Measurements from ENCODE around the gene RBMS2.
A peak's percentile ranks its signal among the peaks of the same experiment; 100 is the strongest.
"Not testable (repeated sequence)": the region's sequence is repeated elsewhere in the genome, so short reads cannot be mapped to it uniquely, and the experiment has no call there.

Gene RBMS2

DNA sequence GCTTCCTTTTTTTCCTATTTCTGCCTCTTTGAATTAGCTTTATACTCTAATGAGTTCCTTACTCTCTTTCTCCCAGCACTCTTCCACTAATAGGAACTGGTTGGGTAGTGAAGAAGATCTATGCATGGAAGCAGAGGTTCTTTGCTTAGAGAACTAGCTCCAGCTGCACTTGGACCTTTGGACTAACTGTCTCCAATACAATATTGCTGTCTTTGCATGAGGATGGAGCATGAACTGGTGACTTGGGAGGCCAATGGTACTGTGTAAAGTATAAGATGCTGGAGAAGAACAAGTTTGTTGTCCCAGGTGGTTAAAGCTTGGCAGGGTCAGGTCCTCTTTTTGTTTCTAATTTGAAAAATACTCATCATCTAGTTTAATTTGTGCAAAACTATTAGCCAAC, 31.3 kb upstream of the RBMS2 start:
- Histone ChIP-seq H3K79me2 (ENCODE audit: control insufficient read depth, insufficient read depth, low read length, unreplicated experiment) (no peaks in the 10 kb centered on the region), H3K27me3 (ENCODE audit: insufficient read depth, low read length) (peaks cover 19% of the 10 kb centered on the region), H2AFZ (ENCODE audit: low read length, unreplicated experiment) (no peak overlapping the region), H3K4me3 (ENCODE audit: low read depth, low read length) (no peak overlapping the region), H3K27ac (ENCODE audit: low read depth, low read length) (no peak overlapping the region), H3K36me3 (ENCODE audit: insufficient read depth, low read length) (no peaks in the 10 kb centered on the region), H3K4me1 (ENCODE audit: control insufficient read depth, insufficient read depth, low read length, unreplicated experiment) (no peaks in the 10 kb centered on the region)

DNA sequence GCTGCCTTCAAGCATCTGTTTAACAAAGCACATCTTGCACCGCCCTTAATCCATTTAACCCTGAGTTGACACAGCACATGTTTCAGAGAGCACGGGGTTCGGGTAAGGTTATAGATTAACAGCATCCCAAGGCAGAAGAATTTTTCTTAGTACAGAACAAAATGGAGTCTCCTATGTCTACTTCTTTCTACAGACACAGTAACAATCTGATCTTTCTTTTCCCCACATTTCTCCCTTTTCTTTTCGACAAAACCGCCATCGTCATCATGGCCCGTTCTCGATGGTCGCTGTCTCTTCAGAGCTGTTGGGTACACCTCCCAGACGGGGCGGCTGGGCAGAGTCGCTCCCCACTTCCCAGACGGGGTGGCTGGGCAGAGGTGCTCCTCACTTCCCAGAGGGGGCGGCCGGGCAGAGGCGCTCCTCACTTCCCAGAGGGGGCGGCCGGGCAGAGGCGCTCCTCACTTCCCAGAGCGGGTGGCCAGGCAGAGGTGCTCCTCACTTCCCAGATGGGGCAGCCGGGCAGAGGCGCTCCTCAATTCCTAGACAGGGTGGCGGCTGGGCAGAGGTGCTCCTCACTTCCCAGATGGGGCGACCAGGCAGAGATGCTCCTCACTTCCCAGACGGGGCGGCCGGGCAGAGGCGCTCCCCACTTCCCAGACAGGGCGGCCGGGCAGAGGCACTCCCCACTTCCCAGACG, 28.1 kb upstream of the RBMS2 start:
- not testable (repeated sequence) for H3K27ac ChIP-seq (ENCODE audit: low read depth, low read length); H3K79me2 ChIP-seq (ENCODE audit: control insufficient read depth, insufficient read depth, low read length, unreplicated experiment); H3K4me3 ChIP-seq (ENCODE audit: low read depth, low read length); H3K36me3 ChIP-seq (ENCODE audit: insufficient read depth, low read length); H3K4me1 ChIP-seq (ENCODE audit: control insufficient read depth, insufficient read depth, low read length, unreplicated experiment); H2AFZ ChIP-seq (ENCODE audit: low read length, unreplicated experiment)
- peaks cover 19% of the 10 kb centered on the region for H3K27me3 ChIP-seq (ENCODE audit: insufficient read depth, low read length)

DNA sequence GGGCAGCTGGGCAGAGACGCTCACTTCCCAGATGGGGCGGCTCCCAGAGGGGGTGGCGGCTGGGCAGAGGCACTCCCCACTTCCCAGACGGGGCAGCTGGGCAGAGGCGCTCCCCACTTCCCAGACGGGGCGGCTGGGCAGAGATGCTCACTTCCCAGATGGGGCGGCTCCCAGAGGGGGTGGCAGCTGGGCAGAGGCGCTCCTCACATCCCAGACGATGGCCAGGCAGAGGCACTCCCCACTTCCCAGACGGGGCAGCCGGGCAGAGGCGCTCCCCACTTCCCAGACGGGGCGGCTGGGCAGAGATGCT, 27.6 kb upstream of the RBMS2 start:
- H3K4me3 ChIP-seq (ENCODE audit: low read depth, low read length); H3K36me3 ChIP-seq (ENCODE audit: insufficient read depth, low read length); H3K4me1 ChIP-seq (ENCODE audit: control insufficient read depth, insufficient read depth, low read length, unreplicated experiment); H3K27ac ChIP-seq (ENCODE audit: low read depth, low read length); H2AFZ ChIP-seq (ENCODE audit: low read length, unreplicated experiment); H3K79me2 ChIP-seq (ENCODE audit: control insufficient read depth, insufficient read depth, low read length, unreplicated experiment): not testable (repeated sequence)
- peaks cover 19% of the 10 kb centered on the region for H3K27me3 ChIP-seq (ENCODE audit: insufficient read depth, low read length)

DNA sequence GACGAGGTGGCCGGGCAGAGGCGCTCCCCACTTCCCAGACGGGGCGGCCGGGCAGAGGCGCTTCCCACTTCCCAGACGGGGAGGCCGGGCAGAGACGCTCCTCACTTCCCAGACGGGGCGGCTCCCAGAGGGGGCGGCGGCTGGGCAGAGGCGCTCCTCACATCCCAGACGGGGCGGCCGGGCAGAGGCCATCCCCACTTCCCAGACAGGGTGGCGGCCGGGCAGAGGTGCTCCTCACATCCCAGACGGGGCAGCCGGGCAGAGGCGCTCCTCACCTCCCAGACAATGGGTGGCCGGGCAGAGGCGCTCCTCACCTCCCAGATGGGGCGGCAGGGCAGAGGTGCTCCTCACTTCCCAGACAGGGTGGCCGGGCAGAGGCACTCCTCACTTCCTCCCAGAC, 27.1 kb upstream of the RBMS2 start:
- not testable (repeated sequence) for H3K27ac ChIP-seq (ENCODE audit: low read depth, low read length); H3K79me2 ChIP-seq (ENCODE audit: control insufficient read depth, insufficient read depth, low read length, unreplicated experiment); H3K4me1 ChIP-seq (ENCODE audit: control insufficient read depth, insufficient read depth, low read length, unreplicated experiment); H3K4me3 ChIP-seq (ENCODE audit: low read depth, low read length); H3K36me3 ChIP-seq (ENCODE audit: insufficient read depth, low read length); H2AFZ ChIP-seq (ENCODE audit: low read length, unreplicated experiment)
- peaks cover 19% of the 10 kb centered on the region for H3K27me3 ChIP-seq (ENCODE audit: insufficient read depth, low read length)

DNA sequence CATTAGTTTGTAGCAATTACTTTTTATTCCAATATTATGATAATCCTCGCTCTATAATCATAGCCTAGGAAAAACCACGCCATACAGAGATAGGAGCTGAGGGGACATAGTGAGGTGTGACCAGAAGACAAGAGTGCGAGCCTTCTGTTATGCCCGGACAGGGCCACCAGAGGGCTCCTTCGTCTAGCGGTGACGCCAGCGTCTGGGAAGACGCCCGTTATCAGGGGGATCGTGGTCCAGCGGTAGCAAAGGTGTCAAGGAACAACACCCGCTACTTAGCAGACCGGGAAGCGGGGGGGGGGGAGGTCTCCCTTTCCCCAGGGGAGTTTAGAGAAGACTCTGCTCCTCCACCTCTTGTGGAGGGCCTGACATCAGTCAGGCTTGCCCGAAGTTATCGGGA, 24.9 kb upstream of the RBMS2 start:
- H3K36me3 ChIP-seq (ENCODE audit: insufficient read depth, low read length); H3K27ac ChIP-seq (ENCODE audit: low read depth, low read length); H3K4me1 ChIP-seq (ENCODE audit: control insufficient read depth, insufficient read depth, low read length, unreplicated experiment); H3K27me3 ChIP-seq (ENCODE audit: insufficient read depth, low read length); H2AFZ ChIP-seq (ENCODE audit: low read length, unreplicated experiment); H3K79me2 ChIP-seq (ENCODE audit: control insufficient read depth, insufficient read depth, low read length, unreplicated experiment): not testable (repeated sequence)
- H3K4me3 ChIP-seq (ENCODE audit: low read depth, low read length): peak overlapping the region; percentile 52; the same call in 1 of the 2 replicates

DNA sequence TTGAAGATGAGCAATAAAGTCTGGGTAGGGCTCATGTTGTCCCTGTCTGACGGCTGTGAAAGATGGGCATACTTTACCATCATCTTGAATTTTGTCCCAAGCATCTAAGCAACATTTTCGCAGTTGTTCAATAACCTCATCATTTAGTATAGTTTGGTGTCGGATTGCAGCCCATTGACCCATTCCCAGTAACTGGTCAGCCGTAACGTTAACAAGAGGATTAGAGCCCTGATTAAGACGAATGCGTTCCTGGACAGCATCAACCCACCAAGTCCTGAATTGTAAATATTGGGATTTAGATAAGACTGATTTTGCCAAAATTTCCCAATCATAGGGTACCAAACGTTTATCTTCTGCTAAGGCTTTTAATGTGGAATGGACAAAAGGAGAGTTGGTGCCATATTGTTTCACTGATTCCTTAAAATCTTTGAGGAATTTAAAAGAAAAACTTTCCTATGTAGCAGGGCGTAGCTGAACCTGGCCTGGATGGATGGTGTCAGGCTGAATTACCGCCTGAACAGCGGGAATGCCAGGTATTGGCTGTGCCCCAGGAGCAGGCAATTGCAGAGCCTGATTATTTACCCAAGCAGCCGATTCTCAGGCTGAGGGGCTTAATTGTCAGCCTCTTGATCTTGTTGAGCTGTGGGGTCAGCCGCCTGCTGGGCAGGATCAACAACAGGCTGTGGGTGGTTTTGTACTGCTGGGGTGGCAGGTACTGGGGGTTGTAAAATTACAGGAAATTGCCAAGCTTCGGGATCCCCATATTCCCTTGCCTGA, 23.3 kb upstream of the RBMS2 start:
- H3K4me3 ChIP-seq (ENCODE audit: low read depth, low read length); H2AFZ ChIP-seq (ENCODE audit: low read length, unreplicated experiment); H3K27me3 ChIP-seq (ENCODE audit: insufficient read depth, low read length); H3K27ac ChIP-seq (ENCODE audit: low read depth, low read length); H3K4me1 ChIP-seq (ENCODE audit: control insufficient read depth, insufficient read depth, low read length, unreplicated experiment); H3K79me2 ChIP-seq (ENCODE audit: control insufficient read depth, insufficient read depth, low read length, unreplicated experiment); H3K36me3 ChIP-seq (ENCODE audit: insufficient read depth, low read length): not testable (repeated sequence)

DNA sequence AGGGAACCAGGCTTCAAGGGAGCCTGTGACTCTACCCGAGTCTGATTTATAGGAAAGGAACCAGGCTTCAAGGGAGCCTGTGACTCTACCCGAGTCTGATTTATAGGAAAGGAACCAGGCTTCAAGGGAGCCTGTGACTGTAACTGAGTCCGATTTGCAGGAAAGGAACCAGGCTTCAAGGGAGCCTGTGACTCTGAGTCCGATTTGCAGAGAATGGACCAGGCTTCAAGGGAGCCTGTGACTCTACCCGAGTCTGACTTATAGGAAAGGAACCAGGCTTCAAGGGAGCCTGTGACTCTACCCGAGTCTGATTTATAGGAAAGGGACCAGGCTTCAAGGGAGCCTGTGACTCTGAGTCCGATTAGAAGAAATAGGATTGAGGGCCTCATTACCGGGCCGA, 22.2 kb upstream of the RBMS2 start:
- H3K27me3 ChIP-seq (ENCODE audit: insufficient read depth, low read length); H3K4me3 ChIP-seq (ENCODE audit: low read depth, low read length); H2AFZ ChIP-seq (ENCODE audit: low read length, unreplicated experiment); H3K27ac ChIP-seq (ENCODE audit: low read depth, low read length); H3K4me1 ChIP-seq (ENCODE audit: control insufficient read depth, insufficient read depth, low read length, unreplicated experiment); H3K79me2 ChIP-seq (ENCODE audit: control insufficient read depth, insufficient read depth, low read length, unreplicated experiment); H3K36me3 ChIP-seq (ENCODE audit: insufficient read depth, low read length): not testable (repeated sequence)

DNA sequence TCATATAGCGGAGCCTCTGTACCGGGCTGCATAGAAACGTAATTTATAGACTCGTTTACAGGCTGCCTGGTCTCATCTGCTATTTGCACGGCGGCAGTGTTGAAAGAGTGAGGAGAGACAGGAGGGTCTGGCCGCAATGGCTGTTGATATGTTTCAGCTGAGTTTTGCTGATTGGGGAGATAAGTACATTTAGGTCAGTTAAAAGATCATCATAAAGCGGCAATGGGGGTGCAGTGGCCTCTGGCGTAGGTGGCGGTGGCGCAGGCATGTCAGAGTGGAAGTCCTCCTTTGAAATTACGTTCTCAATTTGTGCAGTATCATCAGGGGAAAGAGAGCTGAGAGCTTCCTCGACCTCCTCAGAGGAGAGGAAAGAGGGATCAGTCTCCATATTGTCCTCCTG, 21.7 kb upstream of the RBMS2 start:
- H3K4me1 ChIP-seq (ENCODE audit: control insufficient read depth, insufficient read depth, low read length, unreplicated experiment); H3K36me3 ChIP-seq (ENCODE audit: insufficient read depth, low read length); H3K27me3 ChIP-seq (ENCODE audit: insufficient read depth, low read length); H3K27ac ChIP-seq (ENCODE audit: low read depth, low read length); H2AFZ ChIP-seq (ENCODE audit: low read length, unreplicated experiment); H3K4me3 ChIP-seq (ENCODE audit: low read depth, low read length); H3K79me2 ChIP-seq (ENCODE audit: control insufficient read depth, insufficient read depth, low read length, unreplicated experiment): not testable (repeated sequence)

DNA sequence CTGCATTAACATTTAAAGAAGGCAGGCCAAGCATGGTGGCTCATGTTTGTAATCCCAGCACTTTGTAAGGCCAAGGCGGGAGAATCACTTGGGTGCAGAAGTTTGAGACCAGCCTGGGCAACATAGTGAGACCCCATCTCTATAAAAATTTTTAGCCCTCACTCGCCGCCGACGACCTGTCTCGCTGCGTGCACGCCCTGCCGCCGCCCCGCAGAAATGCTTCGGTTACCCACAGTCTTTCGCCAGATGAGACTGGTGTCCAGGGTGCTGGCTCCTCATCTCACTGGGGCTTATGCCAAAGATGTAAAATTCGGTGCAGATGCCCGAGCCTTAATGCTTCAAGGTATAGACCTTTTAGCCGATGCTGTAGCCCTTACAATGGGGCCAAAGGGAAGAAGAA, 10.8 kb upstream of the RBMS2 start:
- H3K4me1 ChIP-seq (ENCODE audit: control insufficient read depth, insufficient read depth, low read length, unreplicated experiment): no peaks in the 10 kb centered on the region
- H3K4me3 ChIP-seq (ENCODE audit: low read depth, low read length): no peak overlapping the region

DNA sequence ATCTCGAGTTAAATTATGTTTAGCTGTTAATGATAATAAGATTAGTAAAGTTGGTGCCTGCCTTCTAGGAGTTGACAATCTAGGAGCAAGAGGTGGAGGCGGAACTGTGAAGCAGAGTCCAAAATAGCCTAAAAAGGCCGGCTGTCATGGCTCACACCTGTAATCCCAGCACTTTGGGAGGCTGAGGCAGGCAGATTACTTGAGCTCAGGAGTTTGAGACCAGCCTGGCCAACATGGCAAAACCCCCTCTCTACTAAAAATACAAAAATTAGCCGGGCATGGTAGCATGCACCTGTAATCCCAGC, 7.7 kb upstream of the RBMS2 start:
- H3K36me3 ChIP-seq (ENCODE audit: insufficient read depth, low read length); H3K4me3 ChIP-seq (ENCODE audit: low read depth, low read length); H3K27me3 ChIP-seq (ENCODE audit: insufficient read depth, low read length); H3K79me2 ChIP-seq (ENCODE audit: control insufficient read depth, insufficient read depth, low read length, unreplicated experiment); H2AFZ ChIP-seq (ENCODE audit: low read length, unreplicated experiment); H3K27ac ChIP-seq (ENCODE audit: low read depth, low read length): not testable (repeated sequence)
- peaks cover 11% of the 10 kb centered on the region for H3K4me1 ChIP-seq (ENCODE audit: control insufficient read depth, insufficient read depth, low read length, unreplicated experiment)

More for the DNA sequence above, 10.8 kb upstream of the RBMS2 start:
- no peaks in the 10 kb centered on the region for H3K27me3 ChIP-seq (ENCODE audit: insufficient read depth, low read length)
- no peak overlapping the region for H3K27ac ChIP-seq (ENCODE audit: low read depth, low read length)
- H3K36me3 ChIP-seq (ENCODE audit: insufficient read depth, low read length): no peaks in the 10 kb centered on the region
- H3K79me2 ChIP-seq (ENCODE audit: control insufficient read depth, insufficient read depth, low read length, unreplicated experiment): no peaks in the 10 kb centered on the region
- H2AFZ ChIP-seq (ENCODE audit: low read length, unreplicated experiment): no peak overlapping the region

DNA sequence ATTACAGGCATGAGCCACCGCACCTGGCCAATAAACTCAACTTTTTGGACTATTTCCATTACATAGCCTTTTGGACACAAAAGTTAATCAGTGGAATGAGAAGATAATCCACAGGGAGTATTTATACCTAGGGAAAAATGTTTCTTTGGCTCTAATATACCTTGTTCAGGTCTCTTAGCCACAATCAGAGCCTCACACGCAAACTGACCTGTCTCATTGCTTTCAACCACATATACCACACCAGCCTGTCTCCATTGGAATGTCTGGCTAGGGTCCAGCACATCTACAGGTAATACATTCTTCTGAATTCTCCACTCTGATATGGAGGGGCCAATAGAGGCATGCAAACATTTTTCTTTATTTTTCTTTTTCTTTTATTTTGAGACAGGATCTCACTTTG, 3.8 kb upstream of the RBMS2 start:
- Histone ChIP-seq H3K27ac (ENCODE audit: low read depth, low read length) (peak overlapping the region; percentile 60; the same call in 1 of the 2 replicates), H3K79me2 (ENCODE audit: control insufficient read depth, insufficient read depth, low read length, unreplicated experiment) (peaks cover 10% of the 10 kb centered on the region), H3K4me1 (ENCODE audit: control insufficient read depth, insufficient read depth, low read length, unreplicated experiment) (peaks cover 31% of the 10 kb centered on the region), H3K36me3 (ENCODE audit: insufficient read depth, low read length) (no peaks in the 10 kb centered on the region), H3K4me3 (ENCODE audit: low read depth, low read length) (no peak overlapping the region), H2AFZ (ENCODE audit: low read length, unreplicated experiment) (no peak overlapping the region), H3K27me3 (ENCODE audit: insufficient read depth, low read length) (no peaks in the 10 kb centered on the region)

Data from ACC112 (cell line).